GM12865 (cell line): ENCODE results near the gene EBF3.

ENCODE experiments used
- DNase-seq: peaks from one replicate; pipeline ENCODE4 v3.0.0; 2010; ENCODE audit warnings: low read depth
- H3K4me3 ChIP-seq: 2 replicates; pipeline ENCODE4 v1.5.1; 2011; ENCODE audit warnings: mild to moderate bottlenecking, low read depth, low read length, control low read depth
- CTCF ChIP-seq: IDR thresholded peaks from 2 replicates; pipeline ENCODE4 v1.5.1; 2011; ENCODE audit warnings: low read length, control low read depth, low read depth, inconsistent platforms; ENCODE audit not compliant: insufficient read depth; ENCODE audit errors: missing control alignments

The EBF3 gene

DNA sequence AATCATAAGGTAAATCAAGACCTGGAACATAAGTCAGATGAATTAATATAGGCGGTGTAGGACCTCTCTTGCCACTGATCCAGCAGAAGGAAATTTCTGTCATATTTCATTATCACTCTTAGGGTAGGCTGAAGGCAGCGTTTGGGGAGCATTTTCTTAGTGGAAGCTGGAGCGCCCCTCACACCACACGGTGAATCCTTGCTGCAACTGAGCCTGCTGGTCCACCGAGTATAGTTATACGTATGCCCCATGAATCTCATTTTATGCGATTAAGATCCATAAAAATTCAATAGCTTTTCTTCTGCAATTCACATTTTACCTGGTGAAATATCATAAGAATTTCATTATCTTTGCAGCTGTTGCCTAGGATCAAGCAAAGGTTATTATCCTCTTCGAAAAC, 19.6 kb downstream of the EBF3 start:
- no peak for TF ChIP-seq CTCF

DNA sequence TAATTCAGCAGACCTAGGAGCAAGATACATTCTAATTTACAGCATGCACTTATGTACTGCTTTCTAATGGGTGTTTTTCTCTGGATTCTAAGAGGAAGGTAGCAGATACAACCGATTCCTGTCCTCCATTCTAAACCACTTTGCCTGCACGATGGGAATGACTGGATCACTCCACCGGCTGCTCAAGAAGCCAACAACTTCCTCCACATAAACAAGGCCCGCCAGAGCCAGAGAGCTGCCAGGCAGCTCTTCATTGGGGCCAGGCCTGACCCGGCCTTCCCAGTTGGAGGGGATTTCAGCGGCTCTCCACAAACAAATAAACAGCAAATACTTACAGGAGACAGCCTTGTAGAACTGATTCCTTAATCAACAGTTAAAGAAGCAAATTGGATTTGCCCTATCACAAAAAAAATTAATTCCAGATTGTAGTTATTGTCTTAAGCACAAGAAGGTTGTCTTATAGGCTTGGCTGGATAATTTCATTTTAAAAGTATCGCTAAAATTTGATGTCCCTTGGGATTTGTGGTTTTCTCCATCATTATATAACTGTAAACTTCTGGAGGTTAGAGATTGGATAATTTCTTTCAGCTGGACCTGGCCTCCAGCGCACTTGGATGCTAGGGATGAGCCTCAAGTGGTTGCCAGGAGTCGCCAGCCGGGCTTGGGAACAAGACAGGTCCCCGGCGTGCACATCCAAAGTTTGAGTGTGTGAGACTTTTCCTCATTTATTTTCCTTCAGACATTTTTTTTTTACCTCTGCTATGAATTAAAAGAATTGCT, 20.9 kb downstream of the EBF3 start:
- H3K4me3 ChIP-seq, result no peak overlapping the region
- DNase-seq, result no peak

More for the DNA sequence above, 19.6 kb downstream of the EBF3 start:
- DNase-seq, result no peak
- no peak overlapping the region for H3K4me3 ChIP-seq

GRCh38 chr10:129942391-129942790, 21.7 kb downstream of the EBF3 start:
- DNase-seq, result no peak
- H3K4me3 ChIP-seq, result no peak overlapping the region
- no peak for TF ChIP-seq CTCF

More for the DNA sequence above, 20.9 kb downstream of the EBF3 start:
- TF ChIP-seq CTCF, result no peak

DNA sequence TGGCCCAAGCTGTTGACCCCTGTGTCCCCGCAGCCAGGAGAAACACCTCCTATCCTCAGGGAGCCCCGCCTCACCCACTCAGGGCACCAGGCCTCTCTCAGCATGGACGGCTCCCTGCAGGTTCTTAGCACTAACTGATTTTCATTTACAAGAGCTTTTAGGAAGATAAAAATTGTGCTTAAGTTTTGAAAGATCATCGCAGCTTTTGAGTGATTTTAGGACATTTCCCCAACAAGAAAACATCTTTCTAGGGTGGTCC, 22.1 kb downstream of the EBF3 start:
- H3K4me3 ChIP-seq, result no peak overlapping the region
- no peak for TF ChIP-seq CTCF
- no peak for DNase-seq

DNA sequence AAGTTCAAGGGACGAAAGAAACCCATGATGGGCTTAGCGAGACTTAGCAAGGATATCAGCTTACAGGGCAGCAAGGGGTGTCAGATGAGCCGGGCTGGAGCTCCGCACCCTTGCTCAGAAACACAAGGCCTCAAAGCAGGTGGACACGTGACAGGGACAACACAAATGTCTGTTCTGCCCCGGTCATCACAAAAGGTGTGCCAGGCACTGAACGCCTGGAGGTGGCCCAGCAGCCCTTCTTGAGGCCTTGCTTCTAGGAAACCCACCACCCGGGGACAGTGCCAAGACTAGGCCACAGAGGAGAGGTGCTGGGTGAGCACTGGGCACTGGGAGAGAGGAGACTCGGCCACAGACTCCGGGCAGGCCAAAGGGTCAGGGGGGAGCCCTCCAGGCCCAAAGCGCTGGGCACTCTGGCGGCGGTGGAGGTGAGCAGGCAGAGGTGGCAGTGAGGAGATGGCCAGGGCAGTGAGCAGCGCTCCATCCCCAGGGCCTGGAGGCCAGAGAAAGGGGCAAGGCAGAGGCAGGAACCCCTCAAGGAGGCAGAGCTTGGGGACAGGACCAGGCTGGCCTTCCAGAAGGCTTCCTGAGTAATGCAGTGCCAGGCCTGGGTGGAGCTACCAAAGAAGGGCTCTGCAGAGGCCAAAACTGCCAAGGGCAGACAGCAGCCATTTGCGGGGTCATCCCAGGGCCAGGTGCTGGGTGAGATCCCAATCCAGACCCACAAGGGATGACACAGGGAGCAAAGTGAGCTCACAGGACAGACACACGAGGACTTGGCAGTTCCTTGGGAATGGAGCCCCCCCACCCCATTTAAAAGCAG, 22.7 kb downstream of the EBF3 start:
- H3K4me3 ChIP-seq, result no peak overlapping the region
- TF ChIP-seq CTCF, result no peak
- no peak for DNase-seq

GRCh38 chr10:129940617-129941198, 23.4 kb downstream of the EBF3 start:
- no peak for DNase-seq
- TF ChIP-seq CTCF, result no peak
- no peak overlapping the region for H3K4me3 ChIP-seq
